Effector memory CD4-positive, alpha-beta T cell (primary cell): ENCODE data around the gene EVI5.
"Not testable (repeated sequence)": the region's sequence is repeated elsewhere in the genome, so short reads cannot be mapped to it uniquely, and the experiment has no call there.

Experiments
- DNase-seq, 3 donors: peaks; one replicate each; pipeline ENCODE4 v3.0.0-alpha.2; 2020
- H3K27ac ChIP-seq: 2 replicates; pipeline ENCODE4 v1.7.0; 2013; ENCODE audit warnings: mild to moderate bottlenecking, low read length, moderate library complexity; ENCODE audit not compliant: insufficient read depth, poor library complexity, severe bottlenecking
- H3K27me3 ChIP-seq: replicated peaks from 2 replicates; pipeline ENCODE4 v1.7.0; 2013; ENCODE audit warnings: mild to moderate bottlenecking, low read length; ENCODE audit not compliant: insufficient read depth, control insufficient read depth, poor library complexity, severe bottlenecking
- H3K36me3 ChIP-seq: 2 replicates; pipeline ENCODE4 v1.7.0; 2013; ENCODE audit warnings: mild to moderate bottlenecking, low read length, moderate library complexity; ENCODE audit not compliant: control insufficient read depth, insufficient read depth
- H3K4me1 ChIP-seq: 2 replicates; pipeline ENCODE4 v1.7.0; 2013; ENCODE audit warnings: low read length, mild to moderate bottlenecking; ENCODE audit not compliant: control insufficient read depth, insufficient read depth, poor library complexity, severe bottlenecking
- H3K4me3 ChIP-seq: 2 replicates; pipeline ENCODE4 v1.7.0; 2013; ENCODE audit warnings: low read length, low read depth, mild to moderate bottlenecking; ENCODE audit not compliant: insufficient read depth, poor library complexity, severe bottlenecking
- H3K9me3 ChIP-seq: 2 replicates; pipeline ENCODE4 v1.7.0; 2013; ENCODE audit warnings: mild to moderate bottlenecking, low read length, moderate library complexity; ENCODE audit not compliant: control insufficient read depth

EVI5 gene

DNA sequence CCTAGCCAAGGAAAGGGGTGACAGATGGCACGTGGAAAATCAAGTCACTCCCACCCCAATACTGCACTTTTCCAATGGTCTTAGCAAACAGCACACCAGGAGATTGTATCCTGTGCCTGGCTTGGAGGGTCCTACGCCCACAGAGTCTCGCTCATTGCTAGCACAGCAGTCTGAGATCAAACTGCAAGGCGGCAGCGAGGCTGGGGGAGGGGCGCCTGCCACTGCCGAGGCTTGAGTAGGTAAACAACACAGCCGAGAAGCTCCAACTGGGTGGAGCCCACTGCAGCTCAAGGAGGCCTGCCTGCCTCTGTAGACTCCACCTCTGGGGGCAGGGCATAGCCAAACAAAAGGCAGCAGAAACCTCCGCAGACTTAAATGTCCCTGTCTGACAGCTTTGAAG lies 195.5 kb downstream of the EVI5 start:
- DNase-seq, H3K27me3 ChIP-seq, H3K4me3 ChIP-seq, H3K27ac ChIP-seq, H3K4me1 ChIP-seq, H3K9me3 ChIP-seq, H3K36me3 ChIP-seq: not testable (repeated sequence)

DNA sequence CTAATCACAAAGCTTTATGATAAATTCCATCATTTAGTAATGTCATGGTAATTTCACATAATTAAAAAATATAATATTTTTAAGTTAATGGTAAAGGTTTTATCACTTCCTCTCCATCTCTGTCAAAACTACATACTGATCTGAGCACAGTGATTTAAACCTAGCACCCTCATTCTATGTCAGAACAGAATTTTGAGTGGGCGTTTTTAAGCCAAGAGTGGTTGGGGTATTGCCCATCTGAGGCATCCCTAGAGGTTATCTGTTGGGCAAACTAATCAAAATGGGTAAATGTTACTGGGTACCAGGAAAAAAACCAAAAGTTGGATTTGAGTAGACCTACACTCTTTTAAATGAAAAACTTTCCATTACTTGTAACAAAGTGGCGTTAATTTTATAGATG lies 197.5 kb downstream of the EVI5 start:
- Histone ChIP-seq H3K4me1 (peaks cover 7% of the 10 kb centered on the region), H3K27me3 (no peaks in the 10 kb centered on the region), H3K9me3 (no peaks in the 10 kb centered on the region), H3K36me3 (no peaks in the 10 kb centered on the region), H3K27ac (no peak overlapping the region), H3K4me3 (no peak overlapping the region)
- no peak for DNase-seq

DNA sequence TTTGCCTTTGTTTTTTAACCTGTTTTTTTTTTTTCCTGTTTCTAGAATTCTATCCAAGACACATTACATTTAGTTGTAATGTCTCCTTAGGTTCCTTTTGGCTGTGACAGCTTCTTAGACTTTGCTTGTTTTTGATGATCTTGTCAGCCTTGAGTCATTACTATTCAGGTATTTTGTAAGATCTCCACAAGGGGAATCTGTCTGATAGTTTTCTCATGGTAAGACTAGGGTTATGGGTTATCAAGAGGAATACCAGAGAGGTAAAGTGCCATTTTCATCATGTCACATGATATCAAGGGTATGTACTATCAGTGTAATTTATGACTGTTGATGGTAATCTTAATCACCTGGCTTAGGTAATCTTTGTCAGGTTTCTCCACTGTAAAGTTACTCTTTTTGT lies 199.1 kb downstream of the EVI5 start:
- peaks cover 7% of the 10 kb centered on the region for H3K4me1 ChIP-seq
- no peak for DNase-seq
- no peak overlapping the region for H3K4me3 ChIP-seq
- no peak overlapping the region for H3K27ac ChIP-seq
- H3K9me3 ChIP-seq: no peaks in the 10 kb centered on the region
- no peaks in the 10 kb centered on the region for H3K36me3 ChIP-seq
- H3K27me3 ChIP-seq: no peaks in the 10 kb centered on the region

DNA sequence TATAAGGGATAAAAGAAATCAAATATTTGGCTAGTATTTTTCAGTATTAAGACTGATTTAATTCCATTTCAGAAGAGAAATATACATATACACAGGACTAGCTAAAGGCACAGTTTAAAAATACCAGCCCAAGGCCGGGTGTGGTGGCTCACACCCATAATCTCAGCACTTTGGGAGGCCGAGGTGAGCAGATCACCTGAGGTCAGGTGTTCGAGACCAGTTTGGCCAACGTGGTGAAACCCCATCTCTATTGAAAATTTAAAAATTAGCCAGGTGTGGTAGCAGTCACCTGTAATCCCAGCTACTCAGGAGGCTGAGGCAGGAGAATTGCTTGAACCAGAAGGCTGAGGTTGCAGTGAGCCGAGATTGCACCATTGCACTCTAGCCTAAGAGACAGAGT lies 200.1 kb downstream of the EVI5 start:
- not testable (repeated sequence) for H3K4me3 ChIP-seq, H3K9me3 ChIP-seq, DNase-seq, H3K27ac ChIP-seq, H3K4me1 ChIP-seq, H3K27me3 ChIP-seq, H3K36me3 ChIP-seq

DNA sequence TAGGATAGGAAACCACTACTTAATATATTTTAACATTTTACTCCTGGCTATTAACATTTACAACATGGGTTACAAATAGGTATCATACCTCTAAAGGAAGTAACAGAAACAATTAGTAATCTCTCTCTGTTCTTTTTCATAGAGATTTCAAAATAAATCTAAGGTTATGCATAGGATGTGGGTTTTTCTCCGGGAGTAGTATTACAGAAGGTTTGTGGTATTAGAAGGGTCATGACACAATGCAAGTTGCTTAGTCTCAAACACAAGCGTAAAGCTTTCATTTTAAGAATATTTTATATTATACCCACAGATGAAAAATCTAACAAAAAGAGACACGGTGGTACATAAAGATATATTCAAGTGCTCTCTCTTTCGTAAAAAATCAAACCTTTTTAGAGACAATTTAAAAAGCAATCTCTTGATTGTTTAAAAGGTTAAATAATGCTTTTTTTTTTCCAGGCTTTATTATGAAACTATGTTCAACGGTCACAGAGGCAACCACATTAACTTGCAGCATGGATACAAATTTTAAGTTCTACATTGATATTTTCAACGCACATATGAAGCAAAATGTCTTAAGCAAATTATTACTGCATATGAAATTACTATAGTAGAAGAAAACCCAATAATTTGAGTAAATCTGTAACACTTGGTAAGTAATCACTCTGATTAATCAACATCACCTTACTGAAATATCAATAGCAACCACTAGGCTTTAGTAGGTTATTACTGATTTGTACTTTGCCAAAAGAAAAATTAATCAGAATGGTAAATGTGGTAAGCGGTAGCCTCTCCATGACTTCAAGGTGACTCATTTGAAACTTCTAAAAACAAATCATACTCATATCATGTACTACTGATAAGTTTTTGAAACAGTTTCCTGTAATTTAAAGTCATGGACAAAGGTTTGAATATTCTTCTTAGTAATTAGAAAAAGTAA lies 200.8 kb downstream of the EVI5 start:
- Histone ChIP-seq H3K9me3 (no peaks in the 10 kb centered on the region), H3K36me3 (no peaks in the 10 kb centered on the region), H3K27ac (peak overlapping the region; percentile 45), H3K27me3 (no peaks in the 10 kb centered on the region), H3K4me3 (peak overlapping the region; percentile 22), H3K4me1 (peaks cover 7% of the 10 kb centered on the region)
- no peak for DNase-seq

DNA sequence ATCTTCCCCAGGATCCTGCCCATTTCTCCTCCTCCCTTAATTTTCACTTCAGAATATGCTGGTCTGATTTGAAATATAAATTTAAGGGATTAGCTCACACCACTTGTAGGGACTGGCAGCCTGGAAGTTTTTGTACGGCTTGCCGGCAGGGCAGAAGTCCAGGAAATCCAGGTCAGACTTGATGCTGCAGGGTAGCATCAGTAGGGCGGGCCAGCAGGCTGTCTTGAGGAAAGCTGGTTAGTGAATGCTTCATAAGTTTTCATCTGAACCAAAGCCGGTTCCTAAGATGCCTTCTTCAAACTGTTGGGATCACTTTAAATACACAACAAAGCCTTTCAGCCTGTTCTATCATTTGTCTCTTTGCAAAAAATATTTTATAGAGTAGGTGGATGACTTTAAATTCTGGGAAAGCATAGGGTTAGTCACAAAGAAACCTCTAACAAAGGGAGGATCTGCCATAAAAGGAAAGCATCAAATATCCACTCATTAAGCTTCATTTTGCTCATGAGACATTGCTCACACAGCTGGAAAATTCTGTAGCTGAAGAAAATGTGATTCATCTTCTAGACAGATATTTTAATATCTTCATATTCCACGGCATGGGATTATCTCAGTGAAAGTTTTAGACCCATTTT lies 207.5 kb downstream of the EVI5 start:
- Histone ChIP-seq H3K36me3 (no peaks in the 10 kb centered on the region), H3K9me3 (no peaks in the 10 kb centered on the region), H3K27ac (no peak overlapping the region), H3K4me3 (no peak overlapping the region), H3K27me3 (no peaks in the 10 kb centered on the region), H3K4me1 (no peaks in the 10 kb centered on the region)
- no peak for DNase-seq

DNA sequence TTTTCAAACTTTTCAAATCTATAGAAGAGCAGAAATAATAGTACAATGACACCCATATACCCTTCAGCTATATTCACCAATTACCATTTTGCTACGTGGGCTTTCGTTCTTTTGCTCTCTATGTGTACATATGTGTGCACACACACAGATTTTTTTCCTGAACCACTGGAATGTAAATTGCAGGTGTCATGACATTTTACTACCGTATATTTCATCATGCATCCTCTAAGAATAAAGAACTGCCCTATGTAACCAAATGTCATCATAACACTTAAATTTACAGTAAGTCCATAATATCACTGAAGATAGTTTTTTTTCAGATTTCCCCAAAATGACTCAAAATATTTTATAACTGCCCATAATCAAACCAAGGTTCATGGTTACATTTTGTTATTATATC lies 209.8 kb downstream of the EVI5 start:
- no peaks in the 10 kb centered on the region for H3K36me3 ChIP-seq
- no peaks in the 10 kb centered on the region for H3K4me1 ChIP-seq
- H3K9me3 ChIP-seq: no peaks in the 10 kb centered on the region
- no peak for DNase-seq
- H3K27me3 ChIP-seq: no peaks in the 10 kb centered on the region
- H3K27ac ChIP-seq: no peak overlapping the region
- H3K4me3 ChIP-seq: no peak overlapping the region

DNA sequence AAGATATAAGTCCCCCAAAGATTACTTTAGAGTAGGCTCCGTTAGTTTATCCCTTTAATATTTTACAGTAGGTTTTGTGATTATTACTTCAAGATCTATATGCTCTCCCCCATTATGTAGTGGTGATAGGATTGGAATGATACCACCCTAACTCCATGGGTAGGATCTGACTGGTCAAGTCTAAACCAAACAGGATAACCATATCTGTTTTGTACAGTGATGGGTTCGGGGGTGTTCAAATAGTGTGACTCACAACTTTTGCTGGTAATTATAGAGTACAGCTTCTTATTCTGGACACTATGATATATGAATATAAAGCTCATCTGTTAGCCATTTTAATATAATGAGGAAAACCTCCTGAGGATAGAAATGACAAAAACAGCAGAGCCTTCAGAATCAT lies 212.4 kb downstream of the EVI5 start:
- Histone ChIP-seq H3K9me3 (no peaks in the 10 kb centered on the region), H3K27me3 (no peaks in the 10 kb centered on the region), H3K4me3 (no peak overlapping the region), H3K27ac (no peak overlapping the region), H3K4me1 (no peaks in the 10 kb centered on the region), H3K36me3 (no peaks in the 10 kb centered on the region)
- DNase-seq: no peak

DNA sequence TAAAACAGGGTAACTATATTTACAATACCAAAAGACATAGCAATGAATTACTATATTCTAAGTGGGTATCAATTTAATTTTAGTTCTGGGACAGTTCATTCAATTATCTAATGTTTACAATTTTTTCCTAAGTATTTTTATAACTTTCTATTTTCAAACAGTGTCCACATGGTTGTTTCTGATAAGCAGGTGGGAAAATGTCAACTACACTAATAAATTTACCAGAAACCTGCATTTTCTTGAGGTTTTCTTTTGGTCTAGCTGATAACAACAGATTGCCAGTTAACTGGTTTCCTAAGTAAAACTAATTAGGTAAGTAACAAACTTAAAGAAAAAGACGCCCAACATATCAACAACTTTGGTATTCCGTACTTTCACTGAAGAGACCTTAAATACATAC lies 213.3 kb downstream of the EVI5 start:
- no peaks in the 10 kb centered on the region for H3K27me3 ChIP-seq
- H3K36me3 ChIP-seq: no peaks in the 10 kb centered on the region
- no peak for DNase-seq
- no peak overlapping the region for H3K27ac ChIP-seq
- no peak overlapping the region for H3K4me3 ChIP-seq
- no peaks in the 10 kb centered on the region for H3K9me3 ChIP-seq
- H3K4me1 ChIP-seq: no peaks in the 10 kb centered on the region

DNA sequence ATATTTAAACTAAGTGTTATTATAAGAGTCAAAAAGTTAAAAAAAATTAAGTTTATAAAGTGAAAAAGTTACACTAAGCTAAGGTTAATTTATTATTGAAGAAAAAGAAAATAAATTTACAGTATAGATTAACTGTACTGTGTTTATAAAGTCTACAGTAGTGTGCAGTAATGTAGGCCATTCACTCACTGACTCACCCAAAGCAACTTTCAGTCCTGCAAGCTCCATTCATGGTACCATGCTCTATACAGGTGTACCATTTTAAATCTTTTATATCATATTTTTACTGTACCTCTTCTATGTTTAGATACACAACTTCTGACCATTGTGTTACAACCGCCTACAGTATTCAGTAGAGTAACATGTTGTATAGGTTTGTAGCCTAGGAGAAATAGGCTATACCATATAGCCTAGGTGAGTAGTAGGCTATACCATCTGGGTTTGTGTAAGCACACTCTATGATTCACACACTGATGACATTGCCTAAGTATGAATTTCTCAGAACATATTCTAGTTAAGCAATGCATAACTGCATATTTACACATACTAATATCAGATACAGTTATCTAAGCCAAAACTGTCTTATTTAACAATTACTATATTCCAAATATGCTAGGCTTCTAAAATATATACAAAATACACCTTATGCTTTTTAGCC lies 217.6 kb downstream of the EVI5 start:
- Histone ChIP-seq H3K27me3 (no peaks in the 10 kb centered on the region), H3K27ac (no peak overlapping the region), H3K9me3 (no peaks in the 10 kb centered on the region), H3K4me3 (no peak overlapping the region), H3K4me1 (no peaks in the 10 kb centered on the region), H3K36me3 (no peaks in the 10 kb centered on the region)
- no peak for DNase-seq
